ENCODE results near the gene GMDS.

DNA sequence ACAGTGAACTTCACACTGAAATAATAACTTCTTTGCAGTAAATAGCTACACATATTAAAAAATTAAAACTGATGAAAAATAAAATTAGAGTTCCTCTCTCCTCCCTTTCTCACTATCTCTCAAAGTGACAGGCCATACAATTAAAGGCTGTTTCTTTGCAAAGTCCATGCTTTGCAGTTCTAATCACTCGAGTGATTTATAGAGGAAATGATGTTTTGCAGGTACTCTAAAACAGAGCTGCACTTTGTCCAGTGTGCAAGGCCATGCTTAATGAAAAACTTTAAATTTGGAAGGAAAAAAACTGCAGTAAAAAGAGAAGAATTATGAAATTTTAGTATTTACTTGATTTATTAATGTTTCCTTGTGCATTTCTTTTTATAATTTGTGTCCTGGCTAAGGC is 112.5 kb downstream of the GMDS start:
- TF ChIP-seq FOSL1 (IDR thresholded peaks at IDR 0.05; ENCODE audit: insufficient read depth, low read depth, low read length) (no peak), RNF2 (IDR thresholded peaks at IDR 0.05; ENCODE audit: borderline replicate concordance, low read depth, low read length, missing control alignments, poor library complexity, severe bottlenecking) (no peak), TEAD4 (IDR thresholded peaks at IDR 0.05; ENCODE audit: low read depth, low read length) (no peak), POLR2A (IDR thresholded peaks at IDR 0.05; ENCODE audit: control extremely low read depth in 1 of 2, low read depth in 2 of 2, low read length in 2 of 2) (no peak)
- TF ChIP-seq, protein P1, sequence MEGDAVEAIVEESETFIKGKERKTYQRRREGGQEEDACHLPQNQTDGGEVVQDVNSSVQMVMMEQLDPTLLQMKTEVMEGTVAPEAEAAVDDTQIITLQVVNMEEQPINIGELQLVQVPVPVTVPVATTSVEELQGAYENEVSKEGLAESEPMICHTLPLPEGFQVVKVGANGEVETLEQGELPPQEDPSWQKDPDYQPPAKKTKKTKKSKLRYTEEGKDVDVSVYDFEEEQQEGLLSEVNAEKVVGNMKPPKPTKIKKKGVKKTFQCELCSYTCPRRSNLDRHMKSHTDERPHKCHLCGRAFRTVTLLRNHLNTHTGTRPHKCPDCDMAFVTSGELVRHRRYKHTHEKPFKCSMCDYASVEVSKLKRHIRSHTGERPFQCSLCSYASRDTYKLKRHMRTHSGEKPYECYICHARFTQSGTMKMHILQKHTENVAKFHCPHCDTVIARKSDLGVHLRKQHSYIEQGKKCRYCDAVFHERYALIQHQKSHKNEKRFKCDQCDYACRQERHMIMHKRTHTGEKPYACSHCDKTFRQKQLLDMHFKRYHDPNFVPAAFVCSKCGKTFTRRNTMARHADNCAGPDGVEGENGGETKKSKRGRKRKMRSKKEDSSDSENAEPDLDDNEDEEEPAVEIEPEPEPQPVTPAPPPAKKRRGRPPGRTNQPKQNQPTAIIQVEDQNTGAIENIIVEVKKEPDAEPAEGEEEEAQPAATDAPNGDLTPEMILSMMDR (IDR thresholded peaks at IDR 0.05; ENCODE audit: control extremely low read depth in 1 of 3, insufficient read depth in 1 of 3, low read depth in 1 of 3, low read length in 3 of 3) = no peak
- TF ChIP-seq, protein P2, sequence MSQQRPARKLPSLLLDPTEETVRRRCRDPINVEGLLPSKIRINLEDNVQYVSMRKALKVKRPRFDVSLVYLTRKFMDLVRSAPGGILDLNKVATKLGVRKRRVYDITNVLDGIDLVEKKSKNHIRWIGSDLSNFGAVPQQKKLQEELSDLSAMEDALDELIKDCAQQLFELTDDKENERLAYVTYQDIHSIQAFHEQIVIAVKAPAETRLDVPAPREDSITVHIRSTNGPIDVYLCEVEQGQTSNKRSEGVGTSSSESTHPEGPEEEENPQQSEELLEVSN (IDR thresholded peaks at IDR 0.05) = no peak
